ENCODE data around the gene FIBCD1. TPM values are rescaled to one million over a fixed set of nuclear protein-coding genes. Genes with fewer than 3 reads are reported as not detected.

The FIBCD1 gene
- total RNA-seq, 1 experiment from 2014 or later = 6.6 TPM

DNA sequence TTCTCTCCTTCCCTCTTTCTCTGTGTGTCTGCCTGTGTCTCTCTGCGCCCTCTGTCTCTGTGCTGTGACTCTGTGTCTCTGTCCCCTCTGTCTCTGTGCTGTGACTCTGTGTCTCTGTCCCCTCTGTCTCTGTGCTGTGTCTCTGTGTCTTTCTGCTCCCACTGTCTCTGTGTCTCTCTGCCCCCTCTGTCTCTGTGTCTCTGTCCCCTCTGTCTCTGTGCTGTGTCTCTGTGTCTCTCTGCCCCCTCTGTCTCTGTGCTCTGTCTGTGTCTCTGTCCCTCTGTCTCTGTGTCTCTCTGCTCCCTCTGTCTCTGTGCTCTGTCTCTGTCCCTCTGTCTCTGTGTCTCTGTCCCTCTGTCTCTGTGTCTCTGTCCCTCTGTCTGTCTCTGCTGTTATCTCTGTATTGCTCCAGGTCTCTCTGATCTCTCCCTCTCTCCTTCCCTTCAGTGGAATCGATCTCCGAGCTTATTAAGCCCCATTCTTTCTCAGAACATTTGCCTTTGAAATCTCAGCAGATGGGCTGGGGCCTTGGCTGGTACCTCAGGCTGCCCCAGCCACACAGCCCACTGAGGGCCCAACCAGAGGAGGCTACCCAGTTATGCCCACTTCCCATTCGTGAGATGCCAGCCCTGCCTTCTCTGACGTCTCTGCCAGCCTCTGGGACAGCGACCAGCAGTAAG, 33.4 kb upstream of the FIBCD1 start (continued):
- TF ChIP-seq ZNF396 (CRISPR knock-in tag; IDR thresholded peaks at IDR 0.05; ENCODE audit: borderline replicate concordance) = no peak
- TF ChIP-seq SP1 (CRISPR knock-in tag; conservative IDR thresholded peaks at IDR 0.05) = no peak
- TF ChIP-seq, protein P1, sequence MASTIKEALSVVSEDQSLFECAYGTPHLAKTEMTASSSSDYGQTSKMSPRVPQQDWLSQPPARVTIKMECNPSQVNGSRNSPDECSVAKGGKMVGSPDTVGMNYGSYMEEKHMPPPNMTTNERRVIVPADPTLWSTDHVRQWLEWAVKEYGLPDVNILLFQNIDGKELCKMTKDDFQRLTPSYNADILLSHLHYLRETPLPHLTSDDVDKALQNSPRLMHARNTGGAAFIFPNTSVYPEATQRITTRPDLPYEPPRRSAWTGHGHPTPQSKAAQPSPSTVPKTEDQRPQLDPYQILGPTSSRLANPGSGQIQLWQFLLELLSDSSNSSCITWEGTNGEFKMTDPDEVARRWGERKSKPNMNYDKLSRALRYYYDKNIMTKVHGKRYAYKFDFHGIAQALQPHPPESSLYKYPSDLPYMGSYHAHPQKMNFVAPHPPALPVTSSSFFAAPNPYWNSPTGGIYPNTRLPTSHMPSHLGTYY (CRISPR knock-in tag; IDR thresholded peaks at IDR 0.05) = no peak
- TF ChIP-seq, protein P2, sequence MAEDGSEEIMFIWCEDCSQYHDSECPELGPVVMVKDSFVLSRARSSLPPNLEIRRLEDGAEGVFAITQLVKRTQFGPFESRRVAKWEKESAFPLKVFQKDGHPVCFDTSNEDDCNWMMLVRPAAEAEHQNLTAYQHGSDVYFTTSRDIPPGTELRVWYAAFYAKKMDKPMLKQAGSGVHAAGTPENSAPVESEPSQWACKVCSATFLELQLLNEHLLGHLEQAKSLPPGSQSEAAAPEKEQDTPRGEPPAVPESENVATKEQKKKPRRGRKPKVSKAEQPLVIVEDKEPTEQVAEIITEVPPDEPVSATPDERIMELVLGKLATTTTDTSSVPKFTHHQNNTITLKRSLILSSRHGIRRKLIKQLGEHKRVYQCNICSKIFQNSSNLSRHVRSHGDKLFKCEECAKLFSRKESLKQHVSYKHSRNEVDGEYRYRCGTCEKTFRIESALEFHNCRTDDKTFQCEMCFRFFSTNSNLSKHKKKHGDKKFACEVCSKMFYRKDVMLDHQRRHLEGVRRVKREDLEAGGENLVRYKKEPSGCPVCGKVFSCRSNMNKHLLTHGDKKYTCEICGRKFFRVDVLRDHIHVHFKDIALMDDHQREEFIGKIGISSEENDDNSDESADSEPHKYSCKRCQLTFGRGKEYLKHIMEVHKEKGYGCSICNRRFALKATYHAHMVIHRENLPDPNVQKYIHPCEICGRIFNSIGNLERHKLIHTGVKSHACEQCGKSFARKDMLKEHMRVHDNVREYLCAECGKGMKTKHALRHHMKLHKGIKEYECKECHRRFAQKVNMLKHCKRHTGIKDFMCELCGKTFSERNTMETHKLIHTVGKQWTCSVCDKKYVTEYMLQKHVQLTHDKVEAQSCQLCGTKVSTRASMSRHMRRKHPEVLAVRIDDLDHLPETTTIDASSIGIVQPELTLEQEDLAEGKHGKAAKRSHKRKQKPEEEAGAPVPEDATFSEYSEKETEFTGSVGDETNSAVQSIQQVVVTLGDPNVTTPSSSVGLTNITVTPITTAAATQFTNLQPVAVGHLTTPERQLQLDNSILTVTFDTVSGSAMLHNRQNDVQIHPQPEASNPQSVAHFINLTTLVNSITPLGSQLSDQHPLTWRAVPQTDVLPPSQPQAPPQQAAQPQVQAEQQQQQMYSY (CRISPR knock-in tag; IDR thresholded peaks at IDR 0.05) = no peak
- TF ChIP-seq ZNF671 (CRISPR knock-in tag; IDR thresholded peaks at IDR 0.05) = no peak
- TF ChIP-seq GABPB1 (CRISPR knock-in tag; IDR thresholded peaks at IDR 0.05) = no peak
- TF ChIP-seq FOXP1 (CRISPR knock-in tag; IDR thresholded peaks at IDR 0.05; ENCODE audit: borderline replicate concordance) = no peak
- no peak for TF ChIP-seq OVOL2 (CRISPR knock-in tag; IDR thresholded peaks at IDR 0.05; ENCODE audit: borderline replicate concordance)
- TF ChIP-seq ZNF423 (CRISPR knock-in tag; IDR thresholded peaks at IDR 0.05) = no peak

DNA sequence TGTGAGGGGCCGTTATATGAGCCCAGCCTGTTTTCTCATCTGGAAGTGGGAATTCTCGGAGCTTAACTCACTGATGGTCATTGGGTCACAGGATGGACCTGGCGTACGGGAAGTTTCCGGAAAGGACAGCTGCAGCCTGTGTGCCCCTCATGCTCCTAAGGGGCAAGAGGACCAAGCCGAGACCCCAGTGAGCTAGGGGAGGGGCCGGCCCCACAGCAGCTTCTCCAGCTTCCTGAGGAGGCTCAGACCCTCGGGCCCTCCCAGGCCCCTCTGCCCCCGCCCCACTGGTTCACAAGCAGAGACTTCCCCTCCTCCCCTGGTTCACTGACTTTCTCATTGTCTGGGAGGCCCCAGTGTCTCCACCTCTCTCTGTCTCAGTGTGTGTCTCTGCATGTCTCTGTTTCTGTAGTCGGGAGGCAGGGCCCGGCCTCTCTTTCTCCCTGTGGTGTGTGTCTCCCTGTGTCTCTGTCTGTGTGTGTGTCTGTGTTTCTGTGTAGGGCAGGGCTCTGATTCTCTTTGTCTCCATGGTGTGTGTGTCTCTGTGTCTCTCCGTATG, 32.3 kb upstream of the FIBCD1 start:
- Mint-ChIP-seq H3K36me3 (no peaks in the 10 kb centered on the region), H3K27ac (peak overlapping the region; percentile 2; the same call in 1 of the 2 replicates), H3K9me3 (no peaks in the 10 kb centered on the region), H3K4me3 (no peak overlapping the region), H3K4me1 (0 out of 2 replicates have a peak, but pooled peaks cover 4% of the 10 kb centered on the region), H3K27me3 (ENCODE audit: low read depth) (0 out of 2 replicates have a peak, but pooled peaks cover 2% of the 10 kb centered on the region)
- ChIA-PET CTCF (interaction anchor here (1.0 to 4.4 kb wide), 2 partner anchors 27 to 30 kb away, joined by 3 to 31 read pairs; no protein-coding TSS in a partner anchor), POLR2A (no interaction called here)
- TF ChIP-seq, protein P3, sequence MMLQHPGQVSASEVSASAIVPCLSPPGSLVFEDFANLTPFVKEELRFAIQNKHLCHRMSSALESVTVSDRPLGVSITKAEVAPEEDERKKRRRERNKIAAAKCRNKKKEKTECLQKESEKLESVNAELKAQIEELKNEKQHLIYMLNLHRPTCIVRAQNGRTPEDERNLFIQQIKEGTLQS (CRISPR knock-in tag; conservative IDR thresholded peaks at IDR 0.05) = no peak
- TF ChIP-seq FOXJ3 (CRISPR knock-in tag; IDR thresholded peaks at IDR 0.05; ENCODE audit: borderline replicate concordance) (no peak), ZNF121 (CRISPR knock-in tag; IDR thresholded peaks at IDR 0.05) (no peak), TEAD4 (CRISPR knock-in tag; IDR thresholded peaks at IDR 0.05) (no peak), CREB1 (CRISPR knock-in tag; IDR thresholded peaks at IDR 0.05) (no peak), SMAD3 (CRISPR knock-in tag; IDR thresholded peaks at IDR 0.05; ENCODE audit: borderline replicate concordance) (no peak)
- TF ChIP-seq, protein P4, sequence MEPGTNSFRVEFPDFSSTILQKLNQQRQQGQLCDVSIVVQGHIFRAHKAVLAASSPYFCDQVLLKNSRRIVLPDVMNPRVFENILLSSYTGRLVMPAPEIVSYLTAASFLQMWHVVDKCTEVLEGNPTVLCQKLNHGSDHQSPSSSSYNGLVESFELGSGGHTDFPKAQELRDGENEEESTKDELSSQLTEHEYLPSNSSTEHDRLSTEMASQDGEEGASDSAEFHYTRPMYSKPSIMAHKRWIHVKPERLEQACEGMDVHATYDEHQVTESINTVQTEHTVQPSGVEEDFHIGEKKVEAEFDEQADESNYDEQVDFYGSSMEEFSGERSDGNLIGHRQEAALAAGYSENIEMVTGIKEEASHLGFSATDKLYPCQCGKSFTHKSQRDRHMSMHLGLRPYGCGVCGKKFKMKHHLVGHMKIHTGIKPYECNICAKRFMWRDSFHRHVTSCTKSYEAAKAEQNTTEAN (CRISPR knock-in tag; IDR thresholded peaks at IDR 0.05) = no peak
- TF ChIP-seq, protein P5, sequence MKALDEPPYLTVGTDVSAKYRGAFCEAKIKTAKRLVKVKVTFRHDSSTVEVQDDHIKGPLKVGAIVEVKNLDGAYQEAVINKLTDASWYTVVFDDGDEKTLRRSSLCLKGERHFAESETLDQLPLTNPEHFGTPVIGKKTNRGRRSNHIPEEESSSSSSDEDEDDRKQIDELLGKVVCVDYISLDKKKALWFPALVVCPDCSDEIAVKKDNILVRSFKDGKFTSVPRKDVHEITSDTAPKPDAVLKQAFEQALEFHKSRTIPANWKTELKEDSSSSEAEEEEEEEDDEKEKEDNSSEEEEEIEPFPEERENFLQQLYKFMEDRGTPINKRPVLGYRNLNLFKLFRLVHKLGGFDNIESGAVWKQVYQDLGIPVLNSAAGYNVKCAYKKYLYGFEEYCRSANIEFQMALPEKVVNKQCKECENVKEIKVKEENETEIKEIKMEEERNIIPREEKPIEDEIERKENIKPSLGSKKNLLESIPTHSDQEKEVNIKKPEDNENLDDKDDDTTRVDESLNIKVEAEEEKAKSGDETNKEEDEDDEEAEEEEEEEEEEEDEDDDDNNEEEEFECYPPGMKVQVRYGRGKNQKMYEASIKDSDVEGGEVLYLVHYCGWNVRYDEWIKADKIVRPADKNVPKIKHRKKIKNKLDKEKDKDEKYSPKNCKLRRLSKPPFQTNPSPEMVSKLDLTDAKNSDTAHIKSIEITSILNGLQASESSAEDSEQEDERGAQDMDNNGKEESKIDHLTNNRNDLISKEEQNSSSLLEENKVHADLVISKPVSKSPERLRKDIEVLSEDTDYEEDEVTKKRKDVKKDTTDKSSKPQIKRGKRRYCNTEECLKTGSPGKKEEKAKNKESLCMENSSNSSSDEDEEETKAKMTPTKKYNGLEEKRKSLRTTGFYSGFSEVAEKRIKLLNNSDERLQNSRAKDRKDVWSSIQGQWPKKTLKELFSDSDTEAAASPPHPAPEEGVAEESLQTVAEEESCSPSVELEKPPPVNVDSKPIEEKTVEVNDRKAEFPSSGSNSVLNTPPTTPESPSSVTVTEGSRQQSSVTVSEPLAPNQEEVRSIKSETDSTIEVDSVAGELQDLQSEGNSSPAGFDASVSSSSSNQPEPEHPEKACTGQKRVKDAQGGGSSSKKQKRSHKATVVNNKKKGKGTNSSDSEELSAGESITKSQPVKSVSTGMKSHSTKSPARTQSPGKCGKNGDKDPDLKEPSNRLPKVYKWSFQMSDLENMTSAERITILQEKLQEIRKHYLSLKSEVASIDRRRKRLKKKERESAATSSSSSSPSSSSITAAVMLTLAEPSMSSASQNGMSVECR (CRISPR knock-in tag; IDR thresholded peaks at IDR 0.05; ENCODE audit: borderline replicate concordance) = no peak
- TF ChIP-seq, protein P1 (CRISPR knock-in tag; IDR thresholded peaks at IDR 0.05) = no peak
- ATAC-seq (0 out of 2 replicates have a peak, but pooled peaks have one; percentile 22), DNase-seq (ENCODE audit: low spot score) (no peak)
